Forelimb muscle (tissue), 1 donor: ENCODE measurements around the gene ISYNA1. TPM values are rescaled to one million over a fixed set of nuclear protein-coding genes. Genes with fewer than 3 reads are reported as not detected.

ENCODE experiments used
- DNase-seq: peaks from one replicate; pipeline ENCODE4 v3.0.0-alpha.2; 2013; ENCODE audit warnings: low read depth
- polyA plus RNA-seq: library from polyadenylated mRNA; unstranded; fragments of 120-200 nt; gene quantifications from one replicate; pipeline ENCODE4 v1.2.1, GENCODE V29; 2013; ENCODE audit not compliant: insufficient read length

The ISYNA1 gene
- polyA plus RNA-seq, 1 donor: 164 TPM

- no peak for DNase-seq
These were observed 30.0 kb upstream of the ISYNA1 start for GRCh38 chr19:18467978-18468377.

- no peak for DNase-seq
These were observed 28.4 kb upstream of the ISYNA1 start for GRCh38 chr19:18466354-18466753.

GRCh38 chr19:18465964-18466339 lies 28.0 kb upstream of the ISYNA1 start:
- DNase-seq: no peak

- DNase-seq: no peak
These were observed 27.5 kb upstream of the ISYNA1 start for GRCh38 chr19:18465214-18465963.

GRCh38 chr19:18464646-18465045 lies 26.7 kb upstream of the ISYNA1 start:
- peak; percentile 72 for DNase-seq

GRCh38 chr19:18461471-18461870 lies 23.5 kb upstream of the ISYNA1 start:
- no peak for DNase-seq

- no peak for DNase-seq
These were observed 23.0 kb upstream of the ISYNA1 start for GRCh38 chr19:18460900-18461299.

- no peak for DNase-seq
These were observed 19.8 kb upstream of the ISYNA1 start for GRCh38 chr19:18457483-18458331.

- no peak for DNase-seq
These were observed 19.0 kb upstream of the ISYNA1 start for GRCh38 chr19:18456974-18457373.

GRCh38 chr19:18456279-18456678 lies 18.3 kb upstream of the ISYNA1 start:
- DNase-seq: no peak

- DNase-seq: no peak
These were observed 15.5 kb upstream of the ISYNA1 start for GRCh38 chr19:18453269-18454024.

GRCh38 chr19:18452386-18452785 lies 14.5 kb upstream of the ISYNA1 start:
- no peak for DNase-seq

GRCh38 chr19:18450931-18451836 lies 13.3 kb upstream of the ISYNA1 start:
- DNase-seq: no peak

GRCh38 chr19:18450021-18450930 lies 12.3 kb upstream of the ISYNA1 start:
- DNase-seq: no peak

- no peak for DNase-seq
These were observed 11.6 kb upstream of the ISYNA1 start for GRCh38 chr19:18449552-18449951.

GRCh38 chr19:18446811-18447359 lies 9.0 kb upstream of the ISYNA1 start:
- DNase-seq: no peak

GRCh38 chr19:18446145-18446810 lies 8.3 kb upstream of the ISYNA1 start:
- no peak for DNase-seq

- no peak for DNase-seq
These were observed 7.5 kb upstream of the ISYNA1 start for GRCh38 chr19:18445262-18445948.

GRCh38 chr19:18444513-18444912 lies 6.6 kb upstream of the ISYNA1 start:
- no peak for DNase-seq
